Measurements from ENCODE around the gene POLG.

GRCh38 chr15:89305395-89305794, 29.2 kb downstream of the POLG start:
- TF ChIP-seq POLR2A (IDR thresholded peaks at IDR 0.05) (no peak), CTCF (IDR thresholded peaks at IDR 0.05) (no peak)
